Skin epidermis (tissue), 12 donors: ENCODE results near the gene ALMS1.

Experiments
- H3K27ac ChIP-seq, 21 experiments: fragments of 200-600 bp; sonication (generic) in 11 of 21; one replicate each; pipeline ENCODE4 v1.5.0; 2020; ENCODE audit warnings: mild to moderate bottlenecking in 3 of 21, inconsistent platforms in 2 of 21, moderate library complexity in 2 of 21
- H3K4me3 ChIP-seq, 7 experiments: fragments of 200-600 bp; sonication (generic) in 2 of 7; one replicate each; pipeline ENCODE4 v1.5.0; 2020; ENCODE audit warnings: inconsistent platforms in 2 of 7, mild to moderate bottlenecking in 2 of 7, moderate library complexity in 1 of 7

ALMS1 gene

DNA sequence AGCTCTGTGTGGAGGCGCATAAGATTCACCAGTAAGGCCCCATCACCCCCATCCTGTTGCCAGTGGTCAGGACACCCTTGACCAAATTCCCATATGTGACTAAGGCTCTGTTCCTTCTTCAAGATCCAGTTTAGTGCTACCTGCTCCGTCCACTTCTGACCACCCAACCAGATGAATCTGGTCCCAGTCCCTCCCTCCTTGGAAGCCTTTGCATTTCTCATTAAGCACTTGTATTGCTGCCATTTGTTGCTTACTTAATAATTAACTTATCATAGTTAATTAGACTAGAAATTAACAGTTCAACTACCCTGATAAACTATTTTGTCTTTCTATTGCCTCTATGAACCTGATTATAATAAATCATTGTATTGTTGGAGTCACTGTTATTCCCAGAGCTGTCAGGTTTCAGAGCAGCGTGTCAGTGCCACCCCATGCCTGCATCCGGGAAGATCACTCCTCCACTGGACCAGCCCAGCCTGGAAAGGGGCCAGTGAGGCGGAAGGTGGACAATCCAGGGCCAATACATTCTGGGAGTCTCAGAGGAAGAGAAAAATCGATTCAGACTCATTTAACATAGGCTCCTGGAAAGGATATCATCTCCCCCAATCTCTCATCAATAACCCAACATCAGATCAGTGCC is 266.1 kb downstream of the ALMS1 start:
- no peak overlapping the region for H3K4me3 ChIP-seq

DNA sequence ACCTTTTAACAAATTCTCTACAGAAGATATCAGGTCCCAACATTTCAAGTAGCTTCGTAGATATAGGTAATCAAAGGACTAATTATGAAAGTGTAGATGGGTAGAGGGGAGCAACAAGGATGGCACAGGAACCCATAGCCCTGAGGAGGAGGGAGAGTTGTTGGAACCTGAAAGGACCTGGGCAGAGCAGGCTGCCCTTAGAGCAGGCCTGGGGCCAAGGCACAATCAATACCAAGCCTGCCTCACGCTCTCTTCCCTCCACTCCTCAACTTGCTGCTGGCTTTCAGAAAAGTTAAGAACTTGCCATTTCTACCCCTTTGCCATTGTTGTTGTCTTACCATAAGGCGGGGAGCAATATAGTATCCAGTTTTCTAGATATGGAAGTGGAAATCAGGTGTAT is 266.7 kb downstream of the ALMS1 start:
- H3K27ac ChIP-seq, result no peak overlapping the region
- no peak overlapping the region for H3K4me3 ChIP-seq

More for the DNA sequence above, 266.1 kb downstream of the ALMS1 start:
- no peak overlapping the region for H3K27ac ChIP-seq

DNA sequence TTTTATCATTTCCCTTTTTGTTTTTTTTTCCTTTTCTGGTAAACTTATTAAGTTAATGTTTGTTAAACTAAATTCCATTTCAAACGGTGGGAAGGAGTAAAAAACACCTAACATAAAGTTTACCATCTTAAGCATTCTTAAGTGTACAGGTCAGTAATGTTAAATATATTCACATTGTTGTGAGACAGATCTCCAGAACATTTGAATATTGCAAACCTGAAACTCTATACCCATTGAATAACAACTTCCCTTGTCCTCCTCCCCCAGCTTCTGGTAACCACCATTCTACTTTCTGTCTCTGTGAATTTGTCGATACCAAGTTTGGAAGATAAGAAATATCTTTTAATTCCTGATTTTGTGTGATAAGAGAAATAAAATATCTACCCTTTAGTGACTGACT is 268.5 kb downstream of the ALMS1 start:
- no peak overlapping the region for H3K27ac ChIP-seq
- H3K4me3 ChIP-seq, result no peak overlapping the region
